HUES48 (cell line): Measurements from ENCODE around the gene DUSP16.

Experiments
- H3K27ac ChIP-seq: one replicate; pipeline ENCODE4 v1.7.0; 2013; ENCODE audit warnings: low read depth, low read length, inconsistent platforms
- H3K27me3 ChIP-seq: 2 replicates; pipeline ENCODE4 v1.6.1; 2013; ENCODE audit warnings: mild to moderate bottlenecking, low read length; ENCODE audit not compliant: control insufficient read depth, insufficient read depth
- H3K36me3 ChIP-seq: 2 replicates; pipeline ENCODE4 v1.6.1; 2013; ENCODE audit warnings: low read length; ENCODE audit not compliant: control insufficient read depth, insufficient read depth
- H3K4me1 ChIP-seq: 2 replicates; pipeline ENCODE4 v1.6.1; 2013; ENCODE audit warnings: mild to moderate bottlenecking, low read length; ENCODE audit not compliant: control insufficient read depth, insufficient read depth
- H3K4me3 ChIP-seq: 2 replicates; pipeline ENCODE4 v1.5.1; 2013; ENCODE audit warnings: mild to moderate bottlenecking, low read depth, low read length
- H3K9ac ChIP-seq: 2 replicates; pipeline ENCODE4 v1.6.1; 2013; ENCODE audit warnings: mild to moderate bottlenecking, low read depth, low read length, moderate library complexity
- H3K9me3 ChIP-seq: 2 replicates; pipeline ENCODE4 v1.6.1; 2013; ENCODE audit warnings: low read length; ENCODE audit not compliant: control insufficient read depth, insufficient read depth

DUSP16 gene

DNA sequence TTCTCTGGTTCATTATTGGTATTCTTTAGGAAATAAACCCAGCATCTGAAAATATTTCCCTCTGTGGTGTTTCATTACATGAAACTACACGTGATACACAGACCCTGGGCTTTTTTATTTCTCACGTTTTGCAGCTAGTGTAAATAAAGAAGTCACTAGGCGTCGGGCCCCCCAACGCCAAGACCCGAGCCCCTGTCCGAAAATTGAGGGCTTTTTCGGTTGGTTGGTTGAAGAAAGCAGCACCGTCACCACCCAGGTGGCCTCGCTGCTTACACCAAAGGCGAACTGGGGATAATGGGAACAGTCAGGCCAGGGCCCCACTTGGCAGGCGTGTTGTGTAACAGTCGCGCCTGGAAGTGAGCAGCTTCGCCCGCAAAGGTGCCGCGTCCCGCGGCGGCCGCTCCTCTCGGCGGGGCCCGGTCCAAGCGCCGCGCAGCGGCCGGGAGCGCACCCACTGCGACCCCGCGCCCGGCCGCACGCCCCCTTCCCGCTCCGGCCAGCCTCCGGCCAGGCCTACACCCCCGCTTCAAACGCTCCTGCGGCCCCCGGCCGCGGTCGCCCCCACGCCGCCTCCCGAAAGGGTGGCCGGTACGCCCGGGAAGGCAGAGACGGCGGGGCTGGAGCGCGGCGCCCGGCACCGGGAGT, 1.2 kb downstream of the DUSP16 start:
- Histone ChIP-seq H3K9ac (peak overlapping the region; percentile 90), H3K27me3 (no peaks in the 10 kb centered on the region), H3K4me3 (peak overlapping the region; percentile 79), H3K27ac (peak overlapping the region; percentile 96), H3K9me3 (peaks cover 8% of the 10 kb centered on the region), H3K4me1 (peaks cover 36% of the 10 kb centered on the region), H3K36me3 (no peaks in the 10 kb centered on the region)

DNA sequence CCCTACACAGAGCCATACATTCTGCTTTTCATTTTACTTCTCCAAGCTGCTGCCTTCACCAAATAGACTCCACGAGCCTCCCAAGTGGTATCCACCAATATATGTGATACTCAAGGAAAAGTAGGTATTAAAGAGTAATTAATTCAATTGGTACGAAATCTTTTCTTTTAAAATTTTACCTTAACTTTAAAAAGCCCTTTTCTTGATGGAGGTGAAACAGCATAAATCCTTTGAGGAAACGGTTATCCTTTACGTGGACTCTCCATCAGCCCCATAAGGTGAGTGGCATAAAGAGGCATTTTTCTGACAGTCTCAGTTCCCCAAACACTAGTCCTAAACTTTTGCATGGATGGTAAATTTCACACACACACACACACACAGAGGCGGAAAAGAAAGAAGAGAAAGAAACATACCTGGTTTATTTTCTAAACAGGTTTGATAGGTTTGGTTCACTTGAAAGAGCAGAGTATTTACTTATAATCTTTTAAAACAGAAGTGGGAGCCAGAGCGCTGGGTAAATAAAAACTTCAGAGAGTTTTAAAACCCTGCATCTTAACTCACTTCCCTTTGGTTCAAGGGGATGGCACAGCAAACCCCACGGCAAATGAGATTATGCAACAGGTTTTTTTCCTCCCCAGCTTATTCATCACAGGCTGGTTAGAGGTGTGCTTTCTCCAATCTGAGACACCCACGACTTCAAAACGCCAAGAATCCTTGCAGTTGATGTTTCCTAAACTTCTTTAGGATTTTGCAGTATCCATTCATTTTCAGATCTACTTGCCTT, 1.9 kb downstream of the DUSP16 start:
- H3K4me3 ChIP-seq = peak overlapping the region; percentile 79
- H3K27ac ChIP-seq = peak overlapping the region; percentile 96
- peaks cover 8% of the 10 kb centered on the region for H3K9me3 ChIP-seq
- H3K27me3 ChIP-seq = no peaks in the 10 kb centered on the region
- peak overlapping the region; percentile 90 for H3K9ac ChIP-seq
- H3K36me3 ChIP-seq = no peaks in the 10 kb centered on the region
- H3K4me1 ChIP-seq = peaks cover 36% of the 10 kb centered on the region

DNA sequence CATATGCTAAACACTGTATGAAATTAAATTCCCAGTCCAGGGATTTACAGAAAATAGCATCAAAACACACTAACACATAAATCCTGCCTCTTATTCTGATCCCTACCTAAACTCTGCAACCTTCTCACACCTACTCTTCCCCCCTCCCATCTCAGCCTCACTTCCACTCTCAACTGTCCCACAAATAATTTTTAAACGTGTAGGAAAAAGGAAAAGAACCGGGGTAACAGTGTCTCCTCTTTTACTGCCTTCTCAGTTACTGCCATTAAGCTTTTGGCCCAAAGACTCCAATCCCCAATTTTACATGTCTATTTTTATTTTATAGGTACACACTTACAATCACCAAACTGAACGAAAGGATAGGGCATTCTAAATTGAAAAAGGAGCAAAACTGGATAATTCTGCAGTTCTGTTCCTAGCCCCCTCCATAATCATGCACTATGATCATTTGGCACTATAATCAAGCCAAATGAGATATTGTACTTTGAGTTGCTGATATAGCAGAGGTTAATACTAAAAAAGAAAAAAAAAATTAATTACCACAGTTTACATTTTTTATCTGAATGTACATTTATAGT, 2.9 kb downstream of the DUSP16 start:
- peak overlapping the region; percentile 90 for H3K9ac ChIP-seq

DNA sequence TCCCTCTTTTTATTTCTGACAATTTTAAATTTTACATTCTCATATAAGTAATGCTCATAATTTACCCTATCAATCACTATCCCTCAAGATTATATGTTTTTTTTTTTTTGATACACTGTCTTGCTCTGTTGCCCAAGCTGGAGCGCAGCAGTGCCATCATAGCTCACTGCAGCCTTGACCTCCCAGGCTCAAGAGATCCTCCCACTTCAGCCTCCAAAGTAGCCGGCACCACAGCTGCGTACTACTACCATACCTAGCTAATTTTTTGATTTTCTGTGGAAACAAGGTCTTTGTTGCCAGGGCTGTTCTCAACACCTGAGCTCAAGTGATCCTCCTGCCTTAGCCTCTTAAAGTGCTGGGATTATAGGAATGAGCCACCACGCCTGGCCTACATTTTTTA, 4.4 kb downstream of the DUSP16 start:
- H3K36me3 ChIP-seq = peaks cover 9% of the 10 kb centered on the region
- no peaks in the 10 kb centered on the region for H3K27me3 ChIP-seq
- H3K4me1 ChIP-seq = peaks cover 32% of the 10 kb centered on the region
- H3K9ac ChIP-seq = 0 out of 2 replicates have a peak overlapping the region, but pooled peaks have one; percentile 11
- peak overlapping the region; percentile 79; the same call in 1 of the 2 replicates for H3K4me3 ChIP-seq
- no peaks in the 10 kb centered on the region for H3K9me3 ChIP-seq
- H3K27ac ChIP-seq = peak overlapping the region; percentile 55

More for the DNA sequence above, 2.9 kb downstream of the DUSP16 start:
- H3K4me1 ChIP-seq = peaks cover 39% of the 10 kb centered on the region
- peak overlapping the region; percentile 79 for H3K4me3 ChIP-seq
- H3K36me3 ChIP-seq = peaks cover 3% of the 10 kb centered on the region; the same call in 1 of the 2 replicates
- no peaks in the 10 kb centered on the region for H3K27me3 ChIP-seq
- H3K9me3 ChIP-seq = peaks cover 4% of the 10 kb centered on the region; the same call in 1 of the 2 replicates
- H3K27ac ChIP-seq = no peak overlapping the region

DNA sequence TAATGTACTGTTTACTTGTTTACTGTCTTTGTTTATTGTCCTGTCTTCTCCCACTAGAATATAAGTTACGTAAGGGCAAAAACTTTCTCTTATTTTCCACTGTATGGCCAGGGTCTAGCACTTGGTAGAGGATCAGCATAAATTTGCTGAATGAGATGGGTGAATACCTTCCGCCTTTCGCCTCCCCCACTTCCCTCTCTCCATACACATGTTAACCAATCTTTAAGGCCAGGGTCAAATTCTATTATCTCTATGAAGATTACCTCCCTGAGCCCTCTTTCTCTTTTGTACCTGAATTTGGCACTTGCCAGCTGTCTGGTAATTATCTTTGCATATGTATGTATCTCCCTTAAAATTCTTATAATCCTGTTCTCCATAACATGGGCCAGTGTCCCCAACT, 4.9 kb downstream of the DUSP16 start:
- Histone ChIP-seq H3K36me3 (peaks cover 13% of the 10 kb centered on the region), H3K27me3 (no peaks in the 10 kb centered on the region), H3K9ac (no peak overlapping the region), H3K9me3 (no peaks in the 10 kb centered on the region), H3K4me1 (peaks cover 29% of the 10 kb centered on the region), H3K4me3 (peak overlapping the region; percentile 31), H3K27ac (peak overlapping the region; percentile 55)

DNA sequence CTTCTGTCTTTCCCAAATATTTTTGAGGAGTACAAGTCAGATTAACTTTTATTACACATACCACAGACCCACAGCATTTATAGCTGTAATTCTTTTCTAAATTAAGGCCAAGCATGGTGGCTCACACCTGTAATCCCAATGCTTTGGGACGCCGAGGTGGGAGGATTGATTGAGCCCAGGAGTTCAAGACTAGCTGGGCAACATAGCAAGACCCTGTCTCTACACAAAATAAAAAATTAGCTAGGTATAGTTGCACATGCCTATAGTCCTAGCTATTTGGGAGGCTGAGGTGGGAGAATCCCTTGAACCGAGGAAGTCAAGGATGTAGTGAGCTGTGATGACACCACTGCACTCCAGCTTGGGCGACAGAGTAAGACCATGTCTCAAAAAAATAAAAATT, 7.0 kb downstream of the DUSP16 start:
- no peaks in the 10 kb centered on the region for H3K9me3 ChIP-seq
- no peaks in the 10 kb centered on the region for H3K27me3 ChIP-seq
- H3K9ac ChIP-seq = no peak overlapping the region

DNA sequence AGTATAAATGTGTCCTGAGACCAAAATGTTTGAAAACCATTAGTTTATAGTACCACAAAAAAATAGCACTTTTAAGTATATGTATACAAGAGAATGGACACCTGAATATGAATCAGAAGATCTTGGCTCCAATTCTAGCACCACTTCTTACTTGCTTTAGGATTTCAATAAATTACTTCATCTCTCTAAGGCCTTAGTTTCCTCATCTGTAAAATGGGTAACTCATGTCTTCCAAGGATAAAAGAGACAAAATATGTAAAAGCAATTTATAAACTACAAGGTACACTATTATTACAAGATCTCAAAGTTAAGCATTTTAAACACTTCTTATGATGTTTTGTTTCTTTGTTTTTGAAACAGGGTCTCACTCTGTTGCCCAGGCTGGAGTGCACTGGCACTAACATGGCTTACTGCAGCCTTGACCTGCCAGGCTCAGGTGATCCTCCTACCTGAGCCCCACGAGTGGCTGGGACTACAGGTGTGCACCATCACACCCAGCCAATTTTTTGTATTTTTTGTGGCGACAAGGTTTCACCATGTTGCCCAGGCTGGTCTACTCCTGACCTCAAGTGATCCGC, 9.4 kb downstream of the DUSP16 start:
- Histone ChIP-seq H3K9ac (no peak overlapping the region), H3K4me3 (no peak overlapping the region), H3K9me3 (no peaks in the 10 kb centered on the region), H3K4me1 (peaks cover 17% of the 10 kb centered on the region), H3K36me3 (peaks cover 21% of the 10 kb centered on the region), H3K27me3 (no peaks in the 10 kb centered on the region), H3K27ac (no peak overlapping the region)

More for the DNA sequence above, 7.0 kb downstream of the DUSP16 start:
- Histone ChIP-seq H3K4me1 (peaks cover 29% of the 10 kb centered on the region), H3K36me3 (peaks cover 19% of the 10 kb centered on the region), H3K27ac (no peak overlapping the region), H3K4me3 (no peak overlapping the region)

DNA sequence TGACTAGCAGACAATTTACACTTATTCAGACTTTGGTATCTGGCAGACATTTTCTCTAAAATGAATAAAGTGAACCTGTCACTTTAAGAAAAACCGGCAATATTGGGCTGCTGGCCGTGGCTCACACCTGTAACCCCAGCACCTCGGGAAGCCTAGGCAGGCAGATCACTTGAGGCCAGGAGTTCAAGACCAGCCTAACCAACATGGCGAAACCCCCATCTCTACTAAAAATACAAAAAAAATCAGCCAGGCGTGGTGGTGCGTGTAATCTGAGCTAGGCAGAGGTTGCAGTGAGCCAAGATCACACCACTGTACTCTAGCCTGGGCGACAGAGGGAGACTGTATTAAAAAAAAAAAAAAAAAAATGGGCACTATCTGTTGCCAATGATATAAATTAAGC, 11.5 kb downstream of the DUSP16 start:
- no peak overlapping the region for H3K4me3 ChIP-seq
- H3K9ac ChIP-seq = no peak overlapping the region
- peaks cover 26% of the 10 kb centered on the region for H3K36me3 ChIP-seq
- H3K9me3 ChIP-seq = no peaks in the 10 kb centered on the region
- peaks cover 8% of the 10 kb centered on the region; the same call in 1 of the 2 replicates for H3K4me1 ChIP-seq
- H3K27ac ChIP-seq = no peak overlapping the region
- no peaks in the 10 kb centered on the region for H3K27me3 ChIP-seq

DNA sequence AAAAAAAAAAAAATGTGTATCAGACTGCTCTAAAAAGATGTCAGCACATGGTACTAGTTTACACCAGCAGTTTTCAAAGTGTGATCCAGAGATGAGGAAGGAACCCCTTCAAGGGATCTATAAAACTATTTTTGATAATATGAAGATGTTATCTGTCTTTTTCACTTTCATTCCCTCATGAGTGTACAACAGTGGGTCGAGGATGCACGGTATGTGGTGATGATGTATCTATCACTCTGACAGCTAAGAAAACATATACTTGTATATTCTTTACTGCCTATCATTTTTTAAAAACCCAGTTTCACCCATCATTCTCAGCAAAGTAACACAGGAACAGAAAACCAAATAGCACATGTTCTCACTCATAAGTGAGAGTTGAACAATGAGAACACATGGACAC, 12.4 kb downstream of the DUSP16 start:
- Histone ChIP-seq H3K9ac (no peak overlapping the region), H3K4me3 (no peak overlapping the region), H3K36me3 (peaks cover 33% of the 10 kb centered on the region), H3K9me3 (no peaks in the 10 kb centered on the region), H3K4me1 (peaks cover 8% of the 10 kb centered on the region; the same call in 1 of the 2 replicates), H3K27me3 (no peaks in the 10 kb centered on the region), H3K27ac (no peak overlapping the region)

DNA sequence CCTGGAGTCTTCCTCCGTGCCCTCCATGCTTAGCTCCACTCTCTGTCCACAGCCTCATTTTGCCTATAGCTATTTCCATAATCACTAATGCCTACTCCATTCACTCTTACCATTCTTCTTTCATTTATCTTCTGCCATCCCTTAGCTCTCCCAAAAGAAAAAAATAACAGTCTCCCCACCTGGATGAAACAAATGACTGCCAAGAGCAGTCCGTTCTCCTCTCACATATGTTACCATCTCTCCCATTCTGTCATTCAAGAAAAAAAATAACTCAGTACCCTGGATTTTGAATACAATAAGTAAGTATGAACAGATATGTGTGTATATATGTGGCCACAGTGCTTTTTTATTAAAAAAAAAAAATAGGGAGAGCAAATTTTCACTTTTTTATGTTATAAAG, 13.2 kb downstream of the DUSP16 start:
- Histone ChIP-seq H3K4me1 (peaks cover 5% of the 10 kb centered on the region; the same call in 1 of the 2 replicates), H3K9ac (no peak overlapping the region), H3K27ac (no peak overlapping the region), H3K9me3 (no peaks in the 10 kb centered on the region), H3K36me3 (peaks cover 30% of the 10 kb centered on the region), H3K27me3 (no peaks in the 10 kb centered on the region), H3K4me3 (no peak overlapping the region)
